ENCODE results near the gene RBM47. TPM values are rescaled to one million over a fixed set of nuclear protein-coding genes. Genes with fewer than 3 reads are reported as not detected.
A peak's percentile ranks its signal among the peaks of the same experiment; 100 is the strongest.

RBM47 gene
- total and polyA plus RNA-seq, 2 donors (not counting 1 experiment from before 2014, with no cell fraction given): 5.6 to 12.9 TPM

DNA sequence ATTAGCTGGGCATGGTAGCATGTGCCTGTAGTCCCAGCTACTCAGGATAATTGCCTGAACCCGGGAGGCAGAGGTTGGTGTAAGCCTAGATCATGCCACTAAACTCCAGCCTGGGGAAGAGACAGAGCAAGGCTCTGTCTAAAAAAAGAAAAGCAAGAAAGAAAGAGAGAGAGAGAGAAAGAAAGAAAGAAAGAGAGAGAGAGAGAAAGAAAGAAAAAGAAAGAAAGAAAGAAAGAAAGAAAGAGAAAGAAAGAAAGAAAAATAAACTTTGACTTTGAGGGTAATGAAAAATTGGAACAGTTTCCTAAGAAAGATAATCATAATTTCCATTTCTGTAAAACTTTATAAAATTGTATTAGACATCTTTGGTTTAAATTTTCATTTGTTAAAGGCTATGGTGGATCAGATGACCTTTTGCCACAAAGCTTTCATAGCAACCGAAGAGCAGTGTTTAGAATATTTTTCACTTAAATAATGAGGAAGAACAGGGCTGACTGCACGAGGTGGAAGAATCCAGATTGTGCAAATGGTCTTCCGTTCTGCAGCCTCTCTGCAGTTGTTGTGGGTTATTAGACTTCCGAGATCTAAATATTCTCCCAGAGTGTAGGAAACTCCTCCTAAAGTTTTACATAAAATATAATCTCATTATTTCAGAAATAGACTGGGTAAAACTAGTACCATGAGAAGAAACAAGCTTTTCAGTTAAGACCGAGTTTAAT lies 55.9 kb downstream of the RBM47 start:
- Histone ChIP-seq H4K20me1 (ENCODE audit: control insufficient read depth, insufficient read depth, low read length, poor library complexity, severe bottlenecking) (no peaks in the 10 kb centered on the region), H3K27ac (ENCODE audit: low read length in 2 of 2) (no peak overlapping the region), H2AFZ (ENCODE audit: insufficient read depth, low read depth, low read length, poor library complexity, severe bottlenecking) (peak overlapping the region; percentile 16), H3K79me2 (ENCODE audit: control insufficient read depth, insufficient read depth, low read length) (no peaks in the 10 kb centered on the region), H3K4me3 (ENCODE audit: control extremely low read depth in 1 of 5, extremely low read depth in 1 of 5, insufficient read depth in 1 of 5, low read depth in 2 of 5, low read length in 4 of 5) (peak overlapping the region in 1 of 5 experiments; percentile 5), H3K36me3 (replicated peaks in 1 of 2; ENCODE audit: control extremely low read depth in 1 of 2, control insufficient read depth in 1 of 2, extremely low read depth in 1 of 2, insufficient read depth in 2 of 2, low read length in 1 of 2) (no peaks in the 10 kb centered on the region), H3K9me3 (ENCODE audit: control extremely low read depth in 1 of 3, control insufficient read depth in 2 of 3, insufficient read depth in 1 of 3, low read length in 2 of 3) (no peaks in the 10 kb centered on the region), H3K27me3 (replicated peaks in 1 of 4; ENCODE audit: control extremely low read depth in 1 of 4, control insufficient read depth in 3 of 4, insufficient read depth in 4 of 4, low read length in 3 of 4) (no peaks in the 10 kb centered on the region), H3K4me1 (ENCODE audit: control insufficient read depth in 2 of 2, insufficient read depth in 2 of 2, low read length in 2 of 2) (peaks cover 37 to 54% of the 10 kb centered on the region in 2 donors), H3K4me2 (replicated peaks; ENCODE audit: low read depth, low read length, poor library complexity, severe bottlenecking) (peak overlapping the region; percentile 49), H3K9ac (ENCODE audit: low read length) (peak overlapping the region; percentile 23)
- no peak overlapping the region for H3K27ac Mint-ChIP-seq
- H3K9me3 Mint-ChIP-seq (ENCODE audit: insufficient read depth): no peaks in the 10 kb centered on the region
- H3K4me1 Mint-ChIP-seq: peaks cover 51% of the 10 kb centered on the region
- peak overlapping the region; percentile 37 for H3K4me3 Mint-ChIP-seq
- ATAC-seq (ENCODE audit: low read depth) (no peak), DNase-seq (peak; percentile 36)
- intact Hi-C loops (cut with micrococcal nuclease): loop anchor here (10.0 kb wide), 1 partner anchor 59 kb away; no protein-coding TSS in a partner anchor
- TF ChIP-seq, protein P1, sequence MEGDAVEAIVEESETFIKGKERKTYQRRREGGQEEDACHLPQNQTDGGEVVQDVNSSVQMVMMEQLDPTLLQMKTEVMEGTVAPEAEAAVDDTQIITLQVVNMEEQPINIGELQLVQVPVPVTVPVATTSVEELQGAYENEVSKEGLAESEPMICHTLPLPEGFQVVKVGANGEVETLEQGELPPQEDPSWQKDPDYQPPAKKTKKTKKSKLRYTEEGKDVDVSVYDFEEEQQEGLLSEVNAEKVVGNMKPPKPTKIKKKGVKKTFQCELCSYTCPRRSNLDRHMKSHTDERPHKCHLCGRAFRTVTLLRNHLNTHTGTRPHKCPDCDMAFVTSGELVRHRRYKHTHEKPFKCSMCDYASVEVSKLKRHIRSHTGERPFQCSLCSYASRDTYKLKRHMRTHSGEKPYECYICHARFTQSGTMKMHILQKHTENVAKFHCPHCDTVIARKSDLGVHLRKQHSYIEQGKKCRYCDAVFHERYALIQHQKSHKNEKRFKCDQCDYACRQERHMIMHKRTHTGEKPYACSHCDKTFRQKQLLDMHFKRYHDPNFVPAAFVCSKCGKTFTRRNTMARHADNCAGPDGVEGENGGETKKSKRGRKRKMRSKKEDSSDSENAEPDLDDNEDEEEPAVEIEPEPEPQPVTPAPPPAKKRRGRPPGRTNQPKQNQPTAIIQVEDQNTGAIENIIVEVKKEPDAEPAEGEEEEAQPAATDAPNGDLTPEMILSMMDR (IDR thresholded peaks at IDR 0.05): no peak
- no peak for TF ChIP-seq EZH2 (IDR thresholded peaks at IDR 0.05; ENCODE audit: borderline replicate concordance, insufficient read depth, low read depth, low read length, poor library complexity, severe bottlenecking)
- no peaks in the 10 kb centered on the region for H3K27me3 Mint-ChIP-seq
- WGBS (ENCODE audit: insufficient coverage): 40% methylated on average over 1 of the region's 6 CpGs
- ChIA-PET CTCF (interaction anchor here (0.6 kb wide), 1 partner anchor 11 kb away, joined by 3 read pairs; no protein-coding TSS in a partner anchor), POLR2A (no interaction called here)

DNA sequence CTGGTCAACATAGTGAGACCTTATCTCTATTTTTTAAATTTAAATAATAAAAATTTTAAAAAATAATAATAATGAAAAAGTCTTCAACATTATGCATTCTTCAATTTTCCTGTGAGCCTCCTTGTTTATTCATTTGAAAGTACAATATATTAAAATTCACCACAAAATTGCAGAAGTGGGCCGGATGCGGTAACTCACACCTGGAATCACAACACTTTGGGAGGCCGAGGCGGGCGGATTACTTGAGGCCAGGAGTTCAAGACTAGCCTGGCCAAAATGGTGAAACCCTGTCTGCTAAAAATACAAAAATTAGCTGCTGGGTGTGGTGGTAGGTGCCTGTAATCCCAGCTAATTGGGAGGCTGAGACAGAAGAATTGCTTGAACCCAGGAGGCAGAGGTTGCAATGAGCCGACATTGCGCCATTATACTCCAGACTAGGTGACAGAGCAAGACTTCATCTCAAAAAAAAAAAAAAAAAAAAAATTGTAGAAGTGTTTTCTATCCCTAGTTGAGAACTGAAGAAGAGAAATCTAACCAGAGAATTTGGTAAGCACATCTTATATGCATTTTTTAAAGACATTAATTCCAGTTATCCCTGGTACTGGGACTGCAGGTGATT lies 56.9 kb downstream of the RBM47 start:
- Histone ChIP-seq H3K36me3 (replicated peaks in 1 of 2; ENCODE audit: control extremely low read depth in 1 of 2, control insufficient read depth in 1 of 2, extremely low read depth in 1 of 2, insufficient read depth in 2 of 2, low read length in 1 of 2) (no peaks in the 10 kb centered on the region), H3K9ac (ENCODE audit: low read length) (no peak overlapping the region), H3K4me3 (ENCODE audit: control extremely low read depth in 1 of 5, extremely low read depth in 1 of 5, insufficient read depth in 1 of 5, low read depth in 2 of 5, low read length in 4 of 5) (no peak overlapping the region), H3K4me1 (ENCODE audit: control insufficient read depth in 2 of 2, insufficient read depth in 2 of 2, low read length in 2 of 2) (peaks cover 37 to 54% of the 10 kb centered on the region in 2 donors), H3K27me3 (replicated peaks in 1 of 4; ENCODE audit: control extremely low read depth in 1 of 4, control insufficient read depth in 3 of 4, insufficient read depth in 4 of 4, low read length in 3 of 4) (no peaks in the 10 kb centered on the region), H3K4me2 (replicated peaks; ENCODE audit: low read depth, low read length, poor library complexity, severe bottlenecking) (no peak overlapping the region), H2AFZ (ENCODE audit: insufficient read depth, low read depth, low read length, poor library complexity, severe bottlenecking) (no peak overlapping the region), H4K20me1 (ENCODE audit: control insufficient read depth, insufficient read depth, low read length, poor library complexity, severe bottlenecking) (no peaks in the 10 kb centered on the region), H3K9me3 (ENCODE audit: control extremely low read depth in 1 of 3, control insufficient read depth in 2 of 3, insufficient read depth in 1 of 3, low read length in 2 of 3) (no peaks in the 10 kb centered on the region), H3K27ac (ENCODE audit: low read length in 2 of 2) (no peak overlapping the region), H3K79me2 (ENCODE audit: control insufficient read depth, insufficient read depth, low read length) (no peaks in the 10 kb centered on the region)
- Mint-ChIP-seq H3K4me3 (peak overlapping the region; percentile 40), H3K4me1 (peaks cover 49% of the 10 kb centered on the region), H3K27me3 (no peaks in the 10 kb centered on the region), H3K27ac (no peak overlapping the region), H3K9me3 (ENCODE audit: insufficient read depth) (no peaks in the 10 kb centered on the region)
- ATAC-seq (ENCODE audit: low read depth) (no peak), DNase-seq (peak; percentile 32)
- POLR2A ChIA-PET: no interaction called here
- 64% methylated on average over 4 of the region's 7 CpGs for WGBS (ENCODE audit: insufficient coverage)
- no peak for TF ChIP-seq EZH2 (IDR thresholded peaks at IDR 0.05; ENCODE audit: borderline replicate concordance, insufficient read depth, low read depth, low read length, poor library complexity, severe bottlenecking)
- TF ChIP-seq, protein P1 (IDR thresholded peaks at IDR 0.05): no peak
- intact Hi-C loops (cut with micrococcal nuclease): loop anchor here (10.0 kb wide), 1 partner anchor 58 kb away; no protein-coding TSS in a partner anchor
- CTCF ChIA-PET: no interaction called here

Measured in B cell (primary cell).